Transverse colon (tissue), 4 donors: ENCODE measurements around the gene TMEM263. TPM values are rescaled to one million over a fixed set of nuclear protein-coding genes. Genes with fewer than 3 reads are reported as not detected.
"Not testable (repeated sequence)": the region's sequence is repeated elsewhere in the genome, so short reads cannot be mapped to it uniquely, and the experiment has no call there.

Experiments
- DNase-seq: peaks from one replicate; pipeline ENCODE4 v3.0.0-alpha.2; 2019
- H3K27ac ChIP-seq, 4 donors: fragments of 200-600 bp; sonication (generic); 2 replicates each; pipeline ENCODE4 v1.5.1; 2016 to 2018; ENCODE audit warnings: inconsistent platforms in 4 of 4
- H3K27me3 ChIP-seq: fragments of 200-600 bp; sonication (generic); 2 replicates; pipeline ENCODE4 v1.5.1; 2017; ENCODE audit warnings: inconsistent platforms
- H3K36me3 ChIP-seq, 4 donors: fragments of 200-600 bp; sonication (generic); 2 replicates each; pipeline ENCODE4 v1.5.1; 2017 to 2019; ENCODE audit warnings: inconsistent platforms in 4 of 4
- H3K4me1 ChIP-seq, 4 donors: fragments of 200-600 bp; sonication (generic); 2 replicates each; pipeline ENCODE4 v1.5.1; 2017 to 2020; ENCODE audit warnings: inconsistent platforms in 4 of 4
- H3K4me3 ChIP-seq, 4 donors: fragments of 200-600 bp; sonication (generic); 1 replicate in 1 of 4; 2 replicates in 3 of 4; pipeline versions ENCODE4 v1.5.1 to v1.6.1; 2017 to 2019; ENCODE audit warnings: inconsistent platforms in 4 of 4
- H3K9me3 ChIP-seq, 2 donors: fragments of 200-600 bp; sonication (generic); 2 replicates each; pipeline ENCODE4 v1.5.1; 2017 to 2019; ENCODE audit warnings: inconsistent platforms in 2 of 2
- CTCF ChIP-seq, 5 experiments: fragments of 200-600 bp in 3 of 5; fragments of 450-650 bp in 2 of 5; sonication (generic) in 3 of 5; IDR thresholded peaks; 1 replicate in 2 of 5; 2 replicates in 3 of 5; pipeline ENCODE4 v1.5.1; 2016 to 2017; ENCODE audit warnings: antibody characterized with exemption in 5 of 5, inconsistent platforms in 3 of 5, mild to moderate bottlenecking in 2 of 5, moderate library complexity in 1 of 5
- EP300 ChIP-seq: sonication (generic); formaldehyde crosslinking; IDR thresholded peaks from one replicate; pipeline ENCODE4 v1.6.1; 2017; ENCODE audit warnings: antibody characterized with exemption, low read depth
- POLR2A ChIP-seq: fragments of 450-650 bp; IDR thresholded peaks from one replicate; pipeline ENCODE4 v1.6.1; 2016; ENCODE audit warnings: antibody characterized with exemption, mild to moderate bottlenecking, moderate library complexity
- POLR2AphosphoS5 ChIP-seq, 3 donors: sonication (generic); formaldehyde crosslinking; IDR thresholded peaks; one replicate each; pipeline ENCODE4 v1.6.1; 2016; ENCODE audit warnings: antibody characterized with exemption in 3 of 3
- WGBS, 2 donors: methylation state at CpG; one replicate each; pipeline ENCODE4 v1.1.5; 2018; ENCODE audit warnings: low coverage in 1 of 2; 5-methylcytosine and 5-hydroxymethylcytosine counted together
- in situ Hi-C, 4 donors: fragments of 200-750 bp; cut with MboI; loops; one replicate each; pipeline versions ENCODE4 v1.15.0 to v1.15.1; 2017; ENCODE audit warnings: low sequenced_read_pairs in 3 of 4, low pct_ligation_motif_present in 1 of 4, low pct_unique_long_range_greater_than_20kb in 1 of 4
- intact Hi-C: fragments of 100-400 bp; cut with DNase I; formaldehyde crosslinking; loops from one replicate; pipeline ENCODE4 v1.15.1; 2023; ENCODE audit warnings: low total_unique reads
- total RNA-seq, 4 donors: library from RNA; depleted of rRNA; stranded (reverse); fragments of >200 nt; gene quantifications; one replicate each; pipeline ENCODE4 v1.1.0, GENCODE V29; 2016

The TMEM263 gene
- total RNA-seq, 4 donors from 2014 or later, result 13.5 to 34.6 (median 18.7) TPM

- Histone ChIP-seq H3K27ac (no peak overlapping the region), H3K9me3 (no peaks in the 10 kb centered on the region), H3K4me1 (peaks cover 0 to 4% (median 0%) of the 10 kb centered on the region in 4 donors), H3K4me3 (no peak overlapping the region), H3K36me3 (no peaks in the 10 kb centered on the region), H3K27me3 (peaks cover 5% of the 10 kb centered on the region)
- in situ Hi-C loops (loop anchor here (5.0 to 10.0 kb wide), 2 partner anchors 533 to 535 kb away; no protein-coding TSS in a partner anchor), intact Hi-C loops (loop anchor here (10.0 kb wide), 1 partner anchor 535 kb away; no protein-coding TSS in a partner anchor)
- no peak for DNase-seq
- no peak for TF ChIP-seq POLR2AphosphoS5 (IDR thresholded peaks at IDR 0.05)
- peak; percentile 80 to 89 (median 86) for TF ChIP-seq CTCF (IDR thresholded peaks at IDR 0.05)
- TF ChIP-seq POLR2A, result no peak
- WGBS, 2 donors, result 46 to 47% methylated on average over 4 of the region's 4 CpGs
Observed at GRCh38 chr12:106919910-106920544, 35.7 kb upstream of the TMEM263 start.

DNA sequence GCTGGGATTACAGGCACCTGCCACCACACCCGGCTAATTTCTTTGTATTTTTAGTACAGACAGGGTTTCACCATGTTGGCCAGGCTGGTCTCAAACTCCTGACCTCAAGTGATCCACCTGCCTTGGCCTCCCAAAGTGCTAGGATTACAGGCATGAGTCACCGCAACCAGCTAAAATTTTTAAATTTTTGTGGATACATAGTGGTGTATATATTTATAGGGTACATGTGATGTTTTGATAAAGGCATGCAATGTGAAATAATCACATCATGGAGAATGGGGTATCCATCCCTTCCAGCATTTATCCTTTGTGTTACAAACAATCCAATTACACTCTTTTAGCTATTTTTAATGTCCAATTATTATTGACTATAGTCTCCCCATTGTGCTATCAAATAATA, 33.7 kb upstream of the TMEM263 start:
- H3K4me3 ChIP-seq, H3K36me3 ChIP-seq, H3K4me1 ChIP-seq, DNase-seq, H3K27me3 ChIP-seq, H3K27ac ChIP-seq, H3K9me3 ChIP-seq, in situ Hi-C loops: not testable (repeated sequence)
- 84% methylated on average over 2 of the region's 2 CpGs; no CpG with 5 or more reads in 1 of the 2 donors for WGBS, 2 donors
- intact Hi-C loops, result loop anchor here (10.0 kb wide), 1 partner anchor 537 kb away; no protein-coding TSS in a partner anchor

- in situ Hi-C loops, DNase-seq, H3K27me3 ChIP-seq, H3K27ac ChIP-seq, H3K36me3 ChIP-seq, H3K4me1 ChIP-seq, H3K4me3 ChIP-seq, H3K9me3 ChIP-seq: not testable (repeated sequence)
- intact Hi-C loops, result loop anchor here (10.0 kb wide), 1 partner anchor 539 kb away; no protein-coding TSS in a partner anchor
- WGBS, 2 donors, result 75 to 91% methylated on average over 2 of the region's 2 CpGs
Observed at GRCh38 chr12:106923594-106923993, 32.1 kb upstream of the TMEM263 start.

- Histone ChIP-seq H3K4me3 (no peak overlapping the region), H3K27me3 (peaks cover 8% of the 10 kb centered on the region), H3K4me1 (peaks cover 0 to 4% (median 0%) of the 10 kb centered on the region in 4 donors), H3K27ac (no peak overlapping the region), H3K9me3 (no peaks in the 10 kb centered on the region), H3K36me3 (no peaks in the 10 kb centered on the region)
- WGBS, 2 donors, result 55 to 57% methylated on average over 3 of the region's 3 CpGs
- in situ Hi-C loops (no loop called here), intact Hi-C loops (loop anchor here (10.0 kb wide), 1 partner anchor 540 kb away; no protein-coding TSS in a partner anchor)
- no peak for DNase-seq
- TF ChIP-seq POLR2A (no peak), EP300 (no peak), POLR2AphosphoS5 (IDR thresholded peaks at IDR 0.05) (no peak), CTCF (IDR thresholded peaks at IDR 0.05) (no peak)
Observed at GRCh38 chr12:106924268-106924861, 31.3 kb upstream of the TMEM263 start.

GRCh38 chr12:106926657-106927056, 29.1 kb upstream of the TMEM263 start:
- Histone ChIP-seq H3K27ac (no peak overlapping the region), H3K27me3 (peaks cover 13% of the 10 kb centered on the region), H3K36me3 (no peaks in the 10 kb centered on the region), H3K9me3 (no peaks in the 10 kb centered on the region), H3K4me1 (no peaks in the 10 kb centered on the region), H3K4me3 (no peak overlapping the region)
- 90 to 100% methylated on average over 1 of the region's 1 CpG for WGBS, 2 donors
- intact Hi-C loops (loop anchor here (10.0 kb wide), 1 partner anchor 542 kb away; no protein-coding TSS in a partner anchor), in situ Hi-C loops (no loop called here)
- DNase-seq, result no peak
- TF ChIP-seq CTCF (IDR thresholded peaks at IDR 0.05) (no peak), POLR2AphosphoS5 (IDR thresholded peaks at IDR 0.05) (no peak), EP300 (no peak), POLR2A (no peak)
